AG20443 (cell line): ENCODE measurements around the gene GTF2A1L.
"Not testable (repeated sequence)": the region's sequence is repeated elsewhere in the genome, so short reads cannot be mapped to it uniquely, and the experiment has no call there.

Experiments
- DNase-seq: peaks from one replicate; pipeline ENCODE4 v3.0.0; 2012; ENCODE audit warnings: low spot score, mixed read lengths

GTF2A1L gene

GRCh38 chr2:48617618-48618017 lies at the start of gene GTF2A1L:
Gene GTF2A1L (plus strand): TSS chr2:48617856. CDS start chr2:48617875, 19 bp downstream.
- no peak for DNase-seq

DNA sequence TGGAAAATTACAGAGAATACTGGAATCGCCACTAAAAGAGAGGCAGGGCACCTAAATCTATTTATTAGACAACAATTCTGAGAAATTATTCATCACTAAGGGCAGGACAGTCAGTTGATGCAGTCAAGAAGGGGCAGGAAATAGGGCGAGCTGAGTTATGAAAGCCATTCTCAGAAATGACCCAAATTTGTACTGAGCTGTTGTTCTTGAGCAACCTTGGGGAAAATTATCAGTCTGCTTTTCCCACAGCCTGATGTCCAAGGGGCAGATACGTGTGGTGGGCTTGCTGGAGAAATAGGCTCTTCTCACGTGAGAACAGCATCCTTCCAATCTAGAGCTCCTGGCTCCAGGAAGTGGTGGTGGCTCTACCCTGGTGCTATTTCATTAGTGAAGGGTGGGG lies 49.1 kb upstream of the GTF2A1L start:
- DNase-seq, result no peak

GRCh38 chr2:48569433-48569832 lies 48.2 kb upstream of the GTF2A1L start:
- DNase-seq, result no peak

GRCh38 chr2:48572816-48573215 lies 44.8 kb upstream of the GTF2A1L start:
- no peak for DNase-seq

DNA sequence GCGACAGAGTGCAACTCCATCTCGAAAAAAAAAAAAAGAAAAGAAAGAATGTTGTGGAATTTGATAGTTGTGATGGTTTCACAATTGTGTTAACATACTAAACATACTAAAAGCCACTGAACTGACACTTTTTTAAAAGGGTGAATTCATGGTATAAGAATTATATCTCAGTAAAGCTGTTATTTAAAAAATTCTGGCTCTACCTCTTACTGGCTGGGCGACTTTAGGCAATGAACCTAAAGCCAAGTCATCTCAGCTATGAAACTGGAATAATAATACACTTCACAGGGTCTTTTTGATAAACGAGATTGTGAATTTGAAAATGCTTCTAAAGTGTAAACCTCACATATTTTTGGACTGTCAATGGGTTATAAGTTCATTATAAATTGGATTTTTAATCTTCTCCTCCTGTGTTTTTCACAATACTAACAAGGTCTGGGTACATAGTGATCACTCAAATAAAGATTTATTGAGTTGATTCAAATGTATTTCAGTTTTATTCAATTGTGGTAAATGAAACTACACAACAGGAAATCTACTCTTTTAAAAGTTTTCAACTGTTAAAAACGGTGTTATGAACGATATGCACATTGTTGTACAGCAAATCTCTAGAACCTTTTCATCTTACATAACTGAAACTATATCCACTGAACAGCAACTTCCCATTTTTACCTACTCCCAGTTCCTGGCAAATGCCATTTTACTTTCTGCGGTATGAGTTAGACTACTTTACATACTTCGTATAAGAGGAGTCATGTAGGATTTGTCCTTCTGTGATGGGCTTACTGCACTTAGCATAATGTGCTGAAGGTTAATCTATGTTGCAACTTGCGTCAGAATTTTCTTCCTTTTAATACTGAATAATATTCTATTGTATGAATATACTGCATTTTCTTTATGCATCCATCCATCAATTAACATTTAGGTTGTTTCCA lies 43.0 kb upstream of the GTF2A1L start:
- DNase-seq, result no peak

DNA sequence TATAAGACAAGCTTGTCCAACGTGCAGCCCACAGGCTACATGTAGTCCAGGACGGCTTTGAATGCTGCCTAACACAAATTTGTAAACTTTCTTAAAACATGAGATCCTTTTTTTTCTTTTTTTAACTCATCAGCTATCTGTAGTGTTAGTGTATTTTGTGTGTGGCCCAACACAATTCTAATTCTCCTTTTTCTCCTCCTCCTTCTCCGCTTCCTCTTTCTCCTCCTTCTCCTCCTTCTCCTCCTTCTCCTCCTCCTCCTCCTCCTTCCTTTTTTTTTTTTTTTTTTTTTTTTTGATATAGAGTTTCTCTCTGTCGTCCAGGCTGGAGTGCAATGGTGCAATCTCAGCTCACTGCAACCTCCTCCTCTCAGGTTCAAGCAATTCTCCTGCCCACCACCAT lies 39.3 kb upstream of the GTF2A1L start:
- DNase-seq, result no peak

- DNase-seq, result no peak
Observed at GRCh38 chr2:48583961-48584360, 33.7 kb upstream of the GTF2A1L start.

DNA sequence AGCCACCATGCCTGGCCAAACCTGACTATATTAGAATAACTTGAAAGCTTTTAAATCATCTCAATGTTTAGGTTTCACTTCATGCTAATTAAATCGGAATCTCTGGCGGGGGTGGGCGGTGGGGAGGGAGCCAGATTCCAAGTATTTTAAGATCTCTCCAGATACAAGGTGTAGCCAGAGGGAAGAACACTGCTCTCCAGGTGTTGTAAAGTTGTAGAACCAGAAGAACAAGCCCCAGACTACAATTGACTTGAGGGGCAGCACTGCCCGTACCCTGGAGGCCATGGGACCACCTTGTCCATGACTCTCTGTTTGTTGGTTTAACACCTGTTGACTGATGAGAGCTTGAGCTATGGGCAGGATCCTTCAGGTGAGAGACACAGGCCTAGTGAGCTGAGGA lies 33.1 kb upstream of the GTF2A1L start:
- DNase-seq, result no peak

DNA sequence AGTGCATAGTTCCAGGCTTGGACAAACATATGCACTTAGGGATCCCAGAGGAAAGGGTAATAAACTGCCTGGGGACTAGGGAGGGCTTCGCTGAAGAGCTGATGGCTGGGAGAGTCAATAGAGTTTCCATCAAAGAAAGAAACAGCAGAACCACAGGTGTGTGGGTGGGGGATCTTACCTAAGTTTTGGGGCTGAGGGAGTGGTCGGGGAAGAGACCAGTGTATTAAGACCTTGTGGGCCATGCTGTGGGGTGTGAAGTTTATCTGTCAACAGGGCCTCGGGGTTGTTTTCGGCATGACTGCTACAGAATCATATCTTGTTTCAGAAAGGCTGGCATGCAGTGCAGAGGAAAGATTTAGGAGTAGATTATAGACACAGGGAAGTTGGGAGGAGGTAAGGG lies 31.2 kb upstream of the GTF2A1L start:
- DNase-seq, result no peak

DNA sequence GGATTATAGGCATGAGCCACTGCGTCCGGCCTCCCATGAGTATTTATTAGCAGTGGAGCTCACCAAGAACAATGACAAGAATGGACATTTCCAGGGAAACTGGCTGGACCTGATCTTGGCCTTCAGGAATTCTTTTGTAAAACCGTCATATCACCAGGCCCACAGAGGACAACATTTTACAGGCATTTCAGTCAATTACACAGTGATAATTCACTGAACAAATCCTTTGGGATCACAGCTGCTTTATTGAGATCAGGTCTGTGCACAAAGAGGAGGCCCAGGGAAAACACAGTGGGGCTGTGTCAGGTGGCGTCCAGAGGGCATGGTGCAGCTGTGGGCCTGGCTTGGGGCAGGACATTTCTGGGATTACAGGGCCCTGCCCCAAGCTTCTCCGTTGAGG lies 30.1 kb upstream of the GTF2A1L start:
- no peak for DNase-seq

GRCh38 chr2:48587961-48588360 lies 29.7 kb upstream of the GTF2A1L start:
- DNase-seq, result no peak

DNA sequence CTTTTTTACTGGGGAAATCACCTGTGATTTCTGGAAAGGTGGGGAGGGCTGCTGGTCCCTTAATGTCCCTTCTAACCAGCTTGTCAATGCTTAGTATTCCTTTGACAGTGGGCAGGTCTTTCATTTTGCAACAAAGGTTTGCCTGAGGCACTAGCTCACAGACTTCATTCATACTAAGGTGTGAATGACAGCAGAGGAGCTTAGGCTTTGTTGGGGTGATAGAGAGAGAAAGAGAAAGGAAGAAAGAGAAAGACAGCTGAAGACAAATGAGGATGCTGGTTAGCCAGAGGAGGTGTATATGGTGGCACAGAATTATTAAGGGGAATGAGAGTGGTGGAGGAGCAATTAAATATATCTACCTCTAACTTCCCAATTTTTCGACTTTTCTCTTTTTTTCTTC lies 28.9 kb upstream of the GTF2A1L start:
- DNase-seq, result no peak

- peak; percentile 75 for DNase-seq
Observed at GRCh38 chr2:48589170-48589767, 28.4 kb upstream of the GTF2A1L start.

DNA sequence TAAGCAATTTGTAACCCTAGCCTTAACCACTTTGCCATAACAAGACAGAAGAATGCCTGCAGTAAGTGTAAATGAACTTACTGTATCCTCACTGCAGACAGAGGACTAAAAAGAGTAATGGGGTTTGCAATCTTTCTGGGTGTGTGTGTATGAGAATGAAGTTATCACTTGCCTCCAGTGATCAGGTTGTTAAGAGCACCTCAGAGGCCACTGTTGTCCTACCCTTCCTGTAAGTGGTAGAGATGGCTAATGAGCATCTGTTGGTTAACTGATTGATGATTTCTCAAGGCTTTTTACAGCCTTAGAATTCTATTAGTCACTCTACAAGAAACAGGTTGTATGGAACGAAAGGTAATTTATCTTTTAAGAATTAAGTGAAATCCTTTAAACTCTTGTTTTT lies 27.6 kb upstream of the GTF2A1L start:
- no peak for DNase-seq

GRCh38 chr2:48592067-48592466 lies 25.6 kb upstream of the GTF2A1L start:
- no peak for DNase-seq

DNA sequence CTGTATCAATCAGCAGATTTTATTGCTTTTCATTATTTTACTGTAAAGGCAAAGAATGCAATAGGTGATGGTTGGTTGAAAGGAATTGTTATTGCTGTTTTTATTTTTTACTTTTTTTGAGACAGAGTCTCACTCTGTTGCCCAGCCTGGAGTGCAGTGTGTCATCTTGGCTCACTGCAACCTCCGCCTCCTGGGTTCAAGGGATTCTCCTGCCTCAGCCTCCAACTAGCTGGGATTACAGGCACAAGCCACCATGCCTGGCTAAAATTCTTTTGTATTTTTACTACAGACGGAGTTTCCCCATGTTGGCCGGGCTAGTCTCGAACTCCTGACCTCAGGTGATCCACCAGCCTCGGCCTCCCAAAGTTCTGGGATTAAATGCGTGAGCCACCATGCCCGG lies 20.9 kb upstream of the GTF2A1L start:
- DNase-seq, result not testable (repeated sequence)

DNA sequence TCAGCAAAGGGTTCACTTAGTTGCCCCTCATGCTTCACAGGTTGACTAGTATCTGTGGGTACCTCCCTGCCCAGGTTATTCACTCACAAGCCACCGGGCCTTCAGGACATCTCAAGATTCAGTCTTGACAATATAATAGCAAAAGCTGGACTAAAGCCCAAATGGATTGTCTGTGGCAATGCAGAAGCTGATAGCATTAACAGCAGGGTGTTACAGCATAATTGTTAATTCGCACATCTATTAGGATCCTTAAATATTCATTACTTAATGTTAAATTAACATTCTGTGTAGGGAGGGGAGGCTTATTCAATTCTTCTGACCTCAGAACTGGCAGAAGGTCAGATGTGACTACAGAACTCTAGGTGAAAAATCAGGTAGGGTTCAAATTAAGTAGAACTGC lies 20.2 kb upstream of the GTF2A1L start:
- DNase-seq, result no peak

GRCh38 chr2:48600204-48600813 lies 17.3 kb upstream of the GTF2A1L start:
- peak; percentile 46 for DNase-seq

DNA sequence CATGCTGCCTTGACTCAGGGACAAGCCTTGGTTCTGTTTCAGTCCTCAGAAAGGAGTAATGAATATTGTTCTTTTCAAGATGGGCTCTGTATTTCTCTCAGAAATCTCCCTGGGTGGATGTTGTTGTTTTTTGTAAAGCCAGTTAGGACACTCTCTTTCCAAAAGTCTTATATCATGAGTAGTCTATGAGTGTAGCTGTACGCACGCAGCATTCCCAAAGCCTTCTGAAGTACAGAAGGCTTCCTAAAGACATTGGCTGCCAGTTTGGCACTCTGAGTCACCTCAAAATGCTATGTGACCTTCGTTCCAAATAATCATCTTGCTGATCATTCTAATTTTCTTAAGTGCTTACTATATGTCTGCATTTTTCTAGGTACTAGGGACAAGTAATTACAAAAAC lies 16.7 kb upstream of the GTF2A1L start:
- peak; percentile 58 for DNase-seq

GRCh38 chr2:48601349-48601748 lies 16.3 kb upstream of the GTF2A1L start:
- no peak for DNase-seq

DNA sequence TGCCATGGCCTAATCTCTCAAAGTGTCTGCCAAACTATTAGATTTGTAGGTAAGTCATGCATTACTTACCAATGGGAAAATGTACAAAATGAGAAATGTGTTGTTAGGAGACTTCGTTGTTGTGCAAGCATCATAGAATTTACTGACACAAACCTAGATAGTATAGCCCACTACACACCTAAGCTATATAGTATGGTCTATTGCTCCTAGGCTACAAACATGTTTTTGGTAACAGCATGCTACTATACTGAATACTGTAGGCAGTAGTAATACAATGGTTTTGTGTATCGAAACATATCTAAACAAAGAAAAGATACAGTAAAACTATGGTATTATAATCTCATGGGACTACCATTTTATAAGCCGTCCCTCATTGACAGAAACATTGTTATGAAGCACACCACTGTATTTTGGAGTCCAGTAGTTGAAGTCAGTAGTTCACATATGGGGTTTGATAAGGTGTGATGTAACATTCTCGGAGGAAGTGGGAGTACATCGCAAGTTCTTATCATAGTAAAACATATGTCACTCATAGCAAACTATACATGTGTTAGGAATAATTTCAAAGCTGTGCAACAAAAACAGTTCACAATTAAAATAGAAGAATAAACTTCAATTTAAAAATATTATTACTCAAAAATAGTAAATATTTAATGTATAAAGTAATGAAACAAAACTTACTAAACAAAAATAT lies 12.0 kb upstream of the GTF2A1L start:
- no peak for DNase-seq

DNA sequence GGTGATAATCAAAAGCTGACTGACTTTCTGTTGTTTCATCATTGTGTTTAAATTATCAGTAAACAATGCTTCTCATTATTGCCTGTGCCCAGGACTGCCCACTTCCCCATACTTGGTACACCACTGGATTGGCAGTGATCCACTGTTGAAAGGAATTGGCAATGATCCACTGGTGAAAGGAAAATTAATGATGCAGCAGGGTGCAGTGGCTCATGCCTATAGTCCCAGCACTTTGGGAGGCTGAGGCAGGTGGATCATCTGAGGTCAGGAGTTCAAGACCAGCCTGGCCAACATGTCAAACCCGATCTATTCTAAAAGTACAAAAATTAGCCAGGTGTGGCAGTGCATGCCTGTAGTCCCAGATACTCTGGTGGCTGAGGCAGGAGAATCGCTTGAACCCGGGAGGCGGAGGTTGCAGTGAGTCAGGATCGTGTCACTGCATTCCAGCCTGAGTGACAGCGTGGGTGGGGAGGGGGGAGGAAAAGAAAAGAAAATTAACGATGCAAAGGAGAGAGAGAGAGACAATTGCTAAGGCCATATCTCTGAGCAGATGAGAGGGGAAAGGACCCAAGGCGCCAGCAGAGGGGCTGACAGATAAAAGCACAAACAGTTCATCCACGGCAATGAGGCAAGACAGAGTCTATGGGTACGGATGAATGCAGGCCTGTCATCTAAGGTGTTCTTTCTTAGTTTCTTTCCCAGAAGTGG lies 10.2 kb upstream of the GTF2A1L start:
- no peak for DNase-seq
